Fibroblast of lung (primary cell): Measurements from ENCODE around the gene FOXRED1.

Experiments used
- EZH2 ChIP-seq: IDR thresholded peaks from 2 replicates; pipeline ENCODE4 v1.5.1; 2012; ENCODE audit warnings: low read length, control low read depth, mild to moderate bottlenecking; ENCODE audit errors: missing control alignments
- TF ChIP-seq, protein P1 (sequence below), 2 donors: IDR thresholded peaks in 1 of 2; conservative IDR thresholded peaks in 1 of 2; 1 replicate in 1 of 2; 2 replicates in 1 of 2; pipeline ENCODE4 v1.5.1; 2011 to 2012; ENCODE audit warnings: low read length in 2 of 2, control low read depth in 1 of 2, inconsistent platforms in 1 of 2, low read depth in 1 of 2, mild to moderate bottlenecking in 1 of 2

DNA sequence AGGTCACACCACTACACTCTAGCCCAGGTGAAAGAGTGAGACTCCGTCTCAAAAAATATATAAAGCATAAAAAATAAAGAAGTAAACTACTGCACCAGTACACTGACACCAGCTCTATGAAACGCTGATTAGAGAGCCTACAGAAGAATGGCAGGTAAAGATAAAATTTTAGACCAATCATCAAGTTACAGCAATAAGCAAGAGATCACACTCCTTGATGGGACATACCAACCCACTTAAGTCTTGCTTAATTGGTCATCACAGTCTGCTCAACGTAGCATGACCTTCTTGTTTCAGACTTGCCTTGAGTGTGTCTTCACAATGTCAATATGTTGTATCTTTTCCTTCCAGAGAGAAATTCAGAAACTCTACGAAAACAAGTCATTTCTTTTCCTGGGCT lies 12.7 kb upstream of the FOXRED1 start:
- TF ChIP-seq, protein P1, sequence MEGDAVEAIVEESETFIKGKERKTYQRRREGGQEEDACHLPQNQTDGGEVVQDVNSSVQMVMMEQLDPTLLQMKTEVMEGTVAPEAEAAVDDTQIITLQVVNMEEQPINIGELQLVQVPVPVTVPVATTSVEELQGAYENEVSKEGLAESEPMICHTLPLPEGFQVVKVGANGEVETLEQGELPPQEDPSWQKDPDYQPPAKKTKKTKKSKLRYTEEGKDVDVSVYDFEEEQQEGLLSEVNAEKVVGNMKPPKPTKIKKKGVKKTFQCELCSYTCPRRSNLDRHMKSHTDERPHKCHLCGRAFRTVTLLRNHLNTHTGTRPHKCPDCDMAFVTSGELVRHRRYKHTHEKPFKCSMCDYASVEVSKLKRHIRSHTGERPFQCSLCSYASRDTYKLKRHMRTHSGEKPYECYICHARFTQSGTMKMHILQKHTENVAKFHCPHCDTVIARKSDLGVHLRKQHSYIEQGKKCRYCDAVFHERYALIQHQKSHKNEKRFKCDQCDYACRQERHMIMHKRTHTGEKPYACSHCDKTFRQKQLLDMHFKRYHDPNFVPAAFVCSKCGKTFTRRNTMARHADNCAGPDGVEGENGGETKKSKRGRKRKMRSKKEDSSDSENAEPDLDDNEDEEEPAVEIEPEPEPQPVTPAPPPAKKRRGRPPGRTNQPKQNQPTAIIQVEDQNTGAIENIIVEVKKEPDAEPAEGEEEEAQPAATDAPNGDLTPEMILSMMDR (conservative IDR thresholded peaks at IDR 0.05 in 1 of 2, IDR thresholded peaks at IDR 0.05 in 1 of 2; ENCODE audit: low read depth in 1 of 2, low read length in 2 of 2), result no peak
- no peak for TF ChIP-seq EZH2
